Activated CD4-positive, alpha-beta T cell treated with anti-CD3 and anti-CD28 coated beads, Interleukin-2, amount 50 U/mL, for 1 hour (primary cell): ENCODE data around the gene ERBB4.

Source experiments
- DNase-seq: peaks from one replicate; pipeline ENCODE4 v3.0.0-alpha.2; 2020

The ERBB4 gene

DNA sequence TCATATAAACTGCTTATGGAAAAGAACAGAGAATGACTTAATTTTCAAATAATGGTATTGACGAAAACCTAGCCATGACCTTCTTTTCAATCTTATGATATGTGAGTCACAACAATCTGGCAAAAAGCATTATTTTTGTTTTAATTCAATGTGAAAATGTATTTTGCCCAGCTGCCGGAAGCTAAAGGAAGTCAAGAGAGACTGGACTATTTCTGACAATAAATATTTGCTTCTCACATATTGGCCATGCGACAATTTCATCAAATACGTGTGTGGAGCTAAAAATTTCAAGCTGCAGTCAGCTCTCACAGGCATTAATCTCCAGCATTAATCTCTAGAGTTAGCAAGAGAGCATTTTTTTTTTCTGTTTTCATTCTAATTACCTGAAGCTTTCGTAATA is 1101.2 kb downstream of the ERBB4 start:
- DNase-seq: no peak

GRCh38 chr2:211436182-211436581 is 1102.4 kb downstream of the ERBB4 start:
- DNase-seq: no peak

- no peak for DNase-seq
Observed at GRCh38 chr2:211435331-211435730, 1103.3 kb downstream of the ERBB4 start.

GRCh38 chr2:211434773-211435172 is 1103.8 kb downstream of the ERBB4 start:
- no peak for DNase-seq

- no peak for DNase-seq
Observed at GRCh38 chr2:211429256-211429920, 1109.2 kb downstream of the ERBB4 start.

DNA sequence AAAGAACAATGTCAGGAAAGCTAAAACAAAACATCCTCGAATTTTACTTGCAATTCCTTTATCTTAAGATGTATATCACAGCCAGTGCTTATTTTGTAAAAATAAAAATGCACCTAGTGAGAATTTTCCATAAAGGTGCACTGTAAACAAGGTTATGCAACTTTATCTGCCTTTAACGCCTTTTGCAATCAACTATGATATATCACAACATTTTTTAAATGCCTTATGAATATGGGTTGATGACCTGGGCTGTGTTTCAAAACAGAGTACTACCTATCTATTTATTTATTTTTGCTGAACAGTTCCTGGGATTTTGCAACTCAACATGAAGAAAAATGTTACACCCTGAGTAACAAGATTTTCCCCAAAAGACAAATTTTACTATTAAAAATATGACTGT is 1112.4 kb downstream of the ERBB4 start:
- no peak for DNase-seq

DNA sequence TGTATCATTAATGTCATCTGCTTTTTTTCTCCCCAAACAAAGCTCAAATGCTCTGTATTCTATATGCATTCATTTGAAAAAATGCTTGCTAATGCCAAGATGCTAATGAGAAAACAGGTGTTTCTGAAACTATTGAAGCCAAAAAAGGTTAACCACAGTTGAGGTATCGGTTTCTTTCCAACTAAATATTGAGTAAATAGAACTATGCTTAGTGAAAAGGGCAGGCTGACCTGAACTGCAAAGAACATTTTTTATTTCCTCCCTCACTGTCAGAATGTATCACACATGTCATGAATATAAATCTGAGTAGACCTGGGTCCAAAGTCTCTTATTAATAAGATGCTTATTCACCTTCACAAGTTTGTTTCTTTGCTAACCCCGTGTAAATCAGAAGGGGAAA is 1115.6 kb downstream of the ERBB4 start:
- no peak for DNase-seq

DNA sequence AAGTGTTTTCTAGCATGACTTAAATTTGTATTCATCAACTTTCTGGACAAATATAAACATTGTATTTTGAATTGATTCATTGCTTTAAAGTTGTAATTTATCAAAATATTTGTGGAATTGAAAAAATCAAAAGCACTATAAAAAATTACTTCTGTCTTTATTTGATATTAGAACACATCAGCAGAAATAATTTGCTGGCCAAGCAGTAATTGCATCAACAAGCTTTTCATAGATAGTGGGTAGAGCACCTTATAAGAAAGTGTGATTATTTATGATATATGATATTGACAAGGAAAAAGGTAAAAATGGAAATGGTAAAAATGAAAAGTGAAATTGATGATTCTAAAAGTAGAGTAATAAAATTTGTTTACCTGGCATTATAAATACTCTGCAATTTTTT is 1121.1 kb downstream of the ERBB4 start:
- DNase-seq: no peak

GRCh38 chr2:211416373-211416772 is 1122.2 kb downstream of the ERBB4 start:
- no peak for DNase-seq

DNA sequence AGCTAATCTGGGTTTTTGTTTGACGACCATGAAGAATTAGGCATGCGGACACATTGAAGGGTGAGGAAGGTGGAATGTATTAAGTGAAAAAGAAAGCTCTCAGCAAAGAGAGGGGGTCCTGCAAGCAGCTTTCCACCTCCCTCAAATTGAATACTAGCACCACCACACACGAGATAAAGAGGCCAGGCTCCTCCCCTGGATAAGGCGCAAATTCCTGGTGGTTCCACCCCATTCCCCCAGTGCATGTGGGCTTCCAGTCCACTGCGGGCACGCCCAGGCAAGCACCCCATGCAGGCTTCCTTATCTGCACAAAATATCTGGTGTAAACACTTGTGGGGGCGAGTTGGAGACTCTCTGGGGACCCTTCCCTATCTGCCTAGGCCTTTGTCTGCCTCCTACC is 1124.9 kb downstream of the ERBB4 start:
- DNase-seq: no peak

DNA sequence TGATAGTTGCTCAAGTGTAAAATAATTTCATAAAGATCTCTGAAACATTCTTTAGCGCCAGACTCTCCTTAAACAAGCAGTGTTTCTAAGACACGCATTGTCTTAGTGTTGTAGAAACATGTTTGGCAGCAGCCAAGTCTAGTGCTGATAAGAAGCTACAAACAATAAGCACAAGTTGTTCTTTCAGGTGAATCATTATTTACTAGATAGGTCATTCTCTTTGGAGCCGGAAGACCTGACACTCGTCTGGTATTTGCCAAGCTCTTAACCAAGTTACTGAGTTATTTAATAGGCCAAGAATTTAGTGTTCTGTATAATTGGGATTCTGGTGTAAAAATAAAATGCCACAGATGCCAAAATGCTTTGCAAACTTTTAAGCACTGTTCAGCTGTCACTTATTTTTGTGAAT is 1130.1 kb downstream of the ERBB4 start:
- DNase-seq: no peak

DNA sequence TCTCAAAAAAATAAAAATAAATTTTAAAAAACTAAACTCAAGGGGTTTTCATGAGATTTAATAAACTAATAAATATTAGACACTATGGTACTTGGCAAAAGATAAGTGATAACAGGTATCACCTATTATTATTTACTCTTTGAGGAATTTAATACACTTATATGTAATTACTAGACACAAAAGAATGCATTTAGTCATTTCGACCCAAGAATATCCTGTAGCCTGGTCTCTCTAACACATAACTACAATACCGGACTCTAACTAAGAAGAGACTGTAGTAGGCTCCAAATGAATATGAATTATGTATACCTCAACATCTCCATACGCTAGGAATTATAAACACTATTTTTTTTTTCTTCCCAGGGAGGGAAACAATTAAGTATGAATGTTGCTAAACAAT is 1131.5 kb downstream of the ERBB4 start:
- DNase-seq: no peak

DNA sequence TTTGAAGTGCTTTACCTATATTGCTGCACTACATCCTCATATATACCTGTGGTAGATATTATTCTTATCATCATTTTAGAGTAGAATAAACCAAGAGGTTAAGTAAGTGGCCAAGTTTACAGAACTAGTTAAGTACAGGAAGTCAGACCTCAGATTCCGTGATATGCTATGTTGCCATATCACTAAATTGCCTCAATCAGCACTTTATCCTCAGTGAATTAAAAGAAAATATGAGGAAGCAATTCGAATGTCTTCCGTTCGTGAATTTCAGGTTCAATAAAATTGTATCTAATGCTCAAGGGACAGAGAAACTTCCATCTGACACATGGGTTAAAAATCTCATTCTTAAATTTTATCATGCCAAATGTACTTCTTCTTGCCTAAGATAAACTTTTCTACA is 1133.6 kb downstream of the ERBB4 start:
- no peak for DNase-seq

- DNase-seq: no peak
Observed at GRCh38 chr2:211404098-211404497, 1134.5 kb downstream of the ERBB4 start.

- DNase-seq: no peak
Observed at GRCh38 chr2:211401328-211401727, 1137.3 kb downstream of the ERBB4 start.

DNA sequence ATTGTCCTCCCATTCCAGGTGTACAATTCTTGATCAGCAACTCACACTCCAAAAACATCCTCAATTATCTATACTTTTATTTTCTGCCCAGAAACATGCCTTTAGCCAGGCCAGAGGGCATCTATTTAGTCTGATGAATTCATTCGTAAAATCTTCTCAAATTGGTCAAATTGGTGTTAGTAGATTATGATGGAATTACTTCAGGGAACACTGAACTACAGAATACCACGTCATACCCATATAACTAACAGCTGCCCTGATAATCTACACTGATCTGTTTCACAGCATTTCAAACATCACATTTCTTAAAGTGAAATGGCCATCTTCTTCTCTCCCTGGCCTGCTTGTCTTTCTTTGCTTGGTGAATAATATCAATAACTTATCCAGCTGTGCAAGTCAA is 1140.8 kb downstream of the ERBB4 start:
- no peak for DNase-seq

GRCh38 chr2:211396815-211397214 is 1141.8 kb downstream of the ERBB4 start:
- DNase-seq: no peak

- no peak for DNase-seq
Observed at GRCh38 chr2:211391189-211391567, 1147.4 kb downstream of the ERBB4 start.

DNA sequence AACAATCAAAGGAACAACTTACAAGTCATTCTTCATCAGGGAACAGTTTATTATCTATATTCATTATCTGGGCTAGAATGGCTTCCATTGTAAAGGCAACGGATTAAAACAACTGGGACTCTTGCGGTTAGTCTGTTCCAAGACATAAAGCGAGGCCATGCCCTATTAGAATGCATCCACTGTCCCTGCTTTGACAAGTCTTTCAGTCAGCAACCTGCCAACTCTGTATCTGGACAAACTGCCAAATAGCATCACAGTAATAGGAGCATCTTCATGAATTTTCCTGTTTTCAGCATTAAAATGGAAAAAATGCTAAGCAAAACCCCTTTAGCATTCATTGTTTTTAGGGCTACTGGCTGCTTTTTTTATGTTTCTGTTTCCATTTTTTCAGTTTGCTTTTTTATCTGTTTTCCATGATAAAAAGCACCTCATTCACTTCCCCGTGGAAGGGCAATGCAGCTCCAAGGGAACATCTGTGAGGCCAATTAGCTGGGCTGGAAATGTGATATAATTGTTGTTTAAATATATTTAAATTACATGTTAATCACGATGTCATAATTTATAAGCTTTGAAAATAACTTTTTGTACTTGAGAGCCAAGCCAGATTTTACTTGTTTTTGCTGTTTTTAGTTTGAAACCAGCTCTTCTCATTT is 1147.9 kb downstream of the ERBB4 start:
- no peak for DNase-seq

- DNase-seq: no peak
Observed at GRCh38 chr2:211387734-211388133, 1150.9 kb downstream of the ERBB4 start.

DNA sequence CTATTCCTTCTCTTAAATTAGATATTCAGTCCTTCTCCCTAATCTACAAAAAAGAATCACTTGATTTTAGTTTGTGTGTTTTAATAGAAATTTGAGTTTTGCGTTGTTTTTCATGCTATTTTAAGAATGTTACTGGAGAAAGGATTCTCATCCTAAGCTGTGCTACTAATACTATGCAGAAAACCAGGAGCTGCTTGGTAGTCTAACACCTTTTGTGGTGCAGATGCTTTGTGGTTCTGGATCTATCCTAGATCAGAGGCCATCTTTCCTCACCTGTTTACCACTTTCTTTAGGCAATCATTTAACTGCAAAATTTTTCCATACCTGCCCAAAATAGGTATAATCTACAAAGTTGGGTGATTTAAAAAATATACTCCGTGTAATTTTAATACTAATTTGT is 1158.6 kb downstream of the ERBB4 start:
- DNase-seq: no peak

DNA sequence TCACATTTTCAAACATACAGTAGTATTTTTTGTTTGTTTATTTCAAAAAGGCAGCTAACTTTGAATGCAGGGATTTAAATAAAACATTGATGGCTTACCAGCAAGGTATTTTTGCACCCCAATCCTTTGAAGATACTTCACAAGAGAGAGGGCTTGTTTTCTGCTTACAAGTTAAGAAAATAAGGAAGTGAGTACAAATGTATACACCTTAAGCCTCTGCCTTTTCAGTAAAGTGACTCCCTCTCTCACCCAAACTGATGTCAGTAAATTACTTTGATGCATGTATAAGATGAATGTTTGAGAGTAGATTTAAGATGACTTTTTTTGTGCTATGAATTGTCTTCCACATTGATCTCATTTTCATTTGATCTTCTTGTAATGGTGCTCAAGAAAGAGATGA is 1162.2 kb downstream of the ERBB4 start:
- no peak for DNase-seq

GRCh38 chr2:211373203-211373602 is 1165.4 kb downstream of the ERBB4 start:
- DNase-seq: no peak

- no peak for DNase-seq
Observed at GRCh38 chr2:211371465-211371864, 1167.1 kb downstream of the ERBB4 start.

GRCh38 chr2:211368467-211368866 is 1170.1 kb downstream of the ERBB4 start:
- DNase-seq: no peak
